ENCODE data around the gene PITX3.

- TF ChIP-seq TAF1 (IDR thresholded peaks at IDR 0.05; ENCODE audit: low read depth, low read length) = no peak
- no peak for TF ChIP-seq POLR2A (IDR thresholded peaks at IDR 0.05; ENCODE audit: low read depth, low read length)
- no peak for TF ChIP-seq POLR2AphosphoS5 (IDR thresholded peaks at IDR 0.05; ENCODE audit: low read depth, low read length)
- no peak for TF ChIP-seq SPI1 (IDR thresholded peaks at IDR 0.05; ENCODE audit: low read depth, low read length)
- TF ChIP-seq POU2F2 (IDR thresholded peaks at IDR 0.05; ENCODE audit: low read depth, low read length) = no peak
Observed at GRCh38 chr10:102247734-102248133, 6.4 kb upstream of the PITX3 start.

Data from GM12891 (cell line).